Suppressor macrophage treated with lipopolysaccharide for 4 hours (primary cell): ENCODE measurements around the gene CBX5.
A peak's percentile ranks its signal among the peaks of the same experiment; 100 is the strongest.
"Not testable (repeated sequence)": the region's sequence is repeated elsewhere in the genome, so short reads cannot be mapped to it uniquely, and the experiment has no call there.

Experiments used
- DNase-seq: peaks from one replicate; pipeline ENCODE4 v3.0.0-alpha.2; 2020

Gene CBX5

DNA sequence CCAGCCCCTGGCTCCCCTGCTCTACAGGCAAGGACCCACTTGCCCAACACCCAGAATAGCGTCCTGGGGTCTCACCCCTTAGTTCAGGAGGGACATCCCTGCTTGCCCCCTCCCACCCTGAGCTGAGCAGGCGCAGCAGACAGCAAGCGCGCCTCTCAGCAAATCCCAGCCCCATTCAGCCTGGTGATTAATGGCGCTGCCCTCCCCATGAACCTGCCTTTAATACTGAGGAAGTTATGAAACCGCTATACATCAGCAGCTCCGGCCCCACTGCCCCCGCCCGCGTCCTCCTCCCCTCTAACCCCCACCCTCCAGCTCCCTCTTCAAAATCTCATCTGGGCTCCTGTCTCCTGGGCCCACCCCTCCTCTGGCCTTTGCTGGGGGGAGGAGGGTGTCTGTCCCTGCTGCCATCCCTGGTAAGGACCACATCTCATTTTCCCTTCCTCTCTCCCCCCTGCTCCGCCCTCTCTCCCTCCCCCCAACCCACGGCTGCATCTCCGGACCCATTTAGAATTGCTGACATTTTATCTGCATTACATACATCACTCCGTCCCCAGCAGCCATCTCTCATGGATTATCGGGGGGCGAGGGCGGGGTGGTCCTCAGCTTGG lies 84.1 kb downstream of the CBX5 start:
- peak; percentile 69 for DNase-seq

DNA sequence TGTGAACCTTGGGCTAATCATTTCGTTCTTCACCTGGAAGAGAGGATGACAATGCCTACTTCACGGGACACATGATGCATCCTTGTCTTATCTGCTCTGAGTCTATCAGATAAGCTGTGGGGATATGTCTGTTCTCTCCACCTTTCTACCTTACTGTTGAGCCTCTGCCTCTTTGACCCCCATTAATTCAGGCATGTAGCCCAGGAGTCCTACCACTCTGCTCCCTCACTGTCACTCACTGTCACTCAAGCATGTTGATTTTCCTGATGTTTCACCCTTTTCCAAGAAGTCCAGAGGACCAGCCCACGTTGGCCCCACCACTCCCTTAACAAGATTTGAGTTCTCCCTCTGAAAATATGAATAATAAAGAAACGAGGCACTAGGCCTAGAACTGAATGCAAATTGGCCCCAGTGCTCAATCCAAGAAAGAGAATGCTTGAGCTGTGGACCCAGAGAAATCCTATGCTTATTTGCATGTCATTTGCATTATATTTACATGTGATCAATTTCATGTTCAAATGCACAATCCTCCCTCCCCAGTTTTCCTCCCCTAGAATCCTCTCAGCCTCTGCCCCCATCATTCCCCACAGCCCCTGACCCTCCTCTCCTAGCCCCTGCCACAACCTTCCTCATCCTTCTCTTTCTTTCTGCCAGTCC lies 84.7 kb downstream of the CBX5 start:
- no peak for DNase-seq

DNA sequence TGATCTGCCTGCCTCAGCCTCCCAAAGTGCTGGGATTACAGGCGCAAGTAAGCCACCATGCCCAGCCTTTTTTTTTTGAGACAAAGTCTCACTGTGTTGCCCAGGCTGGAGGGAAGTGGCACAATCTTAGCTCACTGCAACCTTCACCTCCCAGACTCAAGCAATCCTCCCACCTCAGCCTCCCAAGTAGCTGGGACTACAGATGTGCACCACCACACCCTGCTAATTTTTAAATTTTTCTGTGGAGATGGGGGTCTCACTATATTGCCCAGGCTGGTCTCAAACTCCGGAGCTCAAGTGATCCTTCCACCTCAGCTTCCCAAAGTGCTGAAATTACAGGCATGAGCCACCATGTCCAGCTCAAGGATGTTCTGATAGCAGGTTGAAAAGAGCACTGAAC lies 85.3 kb downstream of the CBX5 start:
- not testable (repeated sequence) for DNase-seq

DNA sequence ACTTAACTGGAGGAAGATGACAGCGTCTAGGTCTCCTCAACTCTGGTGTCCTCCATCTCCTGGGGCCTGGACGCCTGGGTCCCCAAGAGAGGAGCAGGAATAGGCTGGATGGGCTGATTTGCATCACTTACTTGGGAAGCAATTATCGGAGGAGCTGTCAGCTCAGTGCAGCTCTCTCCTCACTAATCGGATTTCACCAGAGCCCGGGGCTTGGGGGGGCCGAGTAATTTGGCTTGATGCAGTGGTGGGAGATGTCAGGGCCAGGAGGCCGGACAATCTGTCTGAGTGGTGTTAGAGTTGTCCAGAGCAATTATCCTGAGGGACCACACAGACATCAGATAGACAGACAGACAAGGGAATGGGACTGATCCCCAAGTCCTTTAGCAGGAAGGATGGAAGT lies 86.5 kb downstream of the CBX5 start:
- DNase-seq = no peak

DNA sequence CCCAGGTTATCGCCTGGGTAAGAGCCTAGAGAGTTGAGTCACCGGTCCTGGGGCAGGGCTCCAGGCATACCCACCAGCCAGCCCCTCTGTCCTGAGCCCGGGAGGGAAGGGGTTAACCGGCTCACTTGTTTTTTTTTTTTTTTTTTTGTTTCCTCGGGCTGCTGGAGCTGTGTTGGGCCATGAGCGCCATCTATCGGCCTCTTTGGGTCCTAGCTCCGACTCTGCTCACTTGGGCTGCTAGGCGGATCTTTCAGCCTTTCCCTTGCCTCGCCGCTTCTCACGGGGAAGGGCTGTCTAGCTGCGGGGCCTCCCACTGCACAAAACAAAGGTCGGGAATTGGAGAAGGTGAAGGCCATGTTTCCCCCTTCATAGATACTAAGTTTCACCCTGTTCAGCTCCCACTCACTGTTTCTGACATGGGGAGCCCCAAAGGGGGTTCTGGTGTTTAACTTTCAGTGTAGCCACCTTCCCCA lies 88.3 kb downstream of the CBX5 start:
- peak; percentile 87 for DNase-seq

DNA sequence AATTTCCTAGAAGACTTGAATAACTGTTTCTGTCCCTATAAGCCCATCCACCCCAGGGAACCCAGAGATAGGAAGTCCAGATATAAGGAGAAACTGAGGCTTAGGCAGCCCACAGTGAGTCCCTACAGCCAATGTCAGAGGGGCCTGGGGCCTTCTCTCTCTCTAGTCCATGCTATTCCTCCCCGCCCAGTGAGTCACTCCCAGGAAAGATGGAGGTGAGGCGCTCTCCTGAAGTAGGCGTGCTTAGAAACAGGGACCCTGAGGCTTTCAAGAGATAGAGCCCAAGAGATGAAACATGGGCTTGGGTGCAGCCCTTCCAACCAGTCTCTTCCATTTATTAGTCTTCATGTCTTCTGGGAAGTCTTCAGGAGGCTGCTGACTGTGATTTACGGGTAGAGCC lies 88.8 kb downstream of the CBX5 start:
- no peak for DNase-seq

DNA sequence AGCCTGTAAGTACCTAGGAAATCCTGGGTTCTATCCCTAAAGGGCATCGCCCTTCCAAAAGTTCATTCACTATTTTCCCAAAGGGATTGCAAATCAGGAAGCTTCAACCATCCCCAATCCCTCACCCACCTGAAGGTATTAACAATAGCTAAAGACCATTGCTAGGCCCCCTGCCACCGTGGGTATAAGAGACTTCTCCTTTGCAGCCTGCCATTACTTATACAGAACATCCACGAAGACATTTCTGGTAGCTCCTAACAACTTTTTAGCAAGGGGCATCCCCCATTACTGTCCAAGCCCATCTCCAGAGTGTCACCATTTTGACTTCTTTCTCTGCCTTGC lies 90.8 kb downstream of the CBX5 start:
- DNase-seq = no peak

DNA sequence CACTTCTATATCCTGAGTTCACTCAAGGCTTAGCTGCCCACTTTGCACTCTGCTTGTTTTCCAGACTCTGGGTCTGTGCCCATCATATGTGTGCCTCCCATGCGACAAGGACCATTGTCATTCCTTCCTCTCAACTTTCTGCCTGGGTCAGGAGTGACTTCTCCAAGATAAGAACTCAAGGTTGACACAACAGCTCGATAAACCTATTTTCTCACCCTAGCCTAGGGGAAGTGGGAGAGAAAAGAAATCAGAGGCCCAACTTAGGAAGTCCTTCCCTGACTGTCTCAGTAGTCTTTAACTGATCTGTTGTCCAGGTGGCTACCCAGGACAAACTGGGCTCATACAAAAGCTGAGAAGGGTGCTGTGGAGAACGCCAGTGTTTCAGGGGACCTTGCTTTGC lies 92.8 kb downstream of the CBX5 start:
- DNase-seq = no peak

DNA sequence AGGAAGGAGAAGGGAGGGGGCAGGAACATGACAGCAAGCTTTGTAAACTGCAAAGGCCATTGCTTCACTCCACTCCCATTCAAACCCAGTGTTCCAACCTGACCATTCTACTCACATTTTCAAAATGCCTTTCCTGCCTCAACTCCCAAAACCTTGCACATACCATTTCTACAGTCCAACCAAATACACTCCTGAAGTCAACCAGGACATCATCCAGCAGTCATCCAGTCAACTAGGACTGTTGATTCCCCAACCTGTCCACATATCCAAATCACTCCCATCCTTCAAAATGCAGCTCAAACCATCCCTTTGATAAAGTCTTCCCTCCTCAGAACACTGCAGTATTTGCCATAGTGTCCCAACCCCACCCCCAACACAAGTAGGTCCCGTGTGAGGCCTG lies 94.0 kb downstream of the CBX5 start:
- no peak for DNase-seq

DNA sequence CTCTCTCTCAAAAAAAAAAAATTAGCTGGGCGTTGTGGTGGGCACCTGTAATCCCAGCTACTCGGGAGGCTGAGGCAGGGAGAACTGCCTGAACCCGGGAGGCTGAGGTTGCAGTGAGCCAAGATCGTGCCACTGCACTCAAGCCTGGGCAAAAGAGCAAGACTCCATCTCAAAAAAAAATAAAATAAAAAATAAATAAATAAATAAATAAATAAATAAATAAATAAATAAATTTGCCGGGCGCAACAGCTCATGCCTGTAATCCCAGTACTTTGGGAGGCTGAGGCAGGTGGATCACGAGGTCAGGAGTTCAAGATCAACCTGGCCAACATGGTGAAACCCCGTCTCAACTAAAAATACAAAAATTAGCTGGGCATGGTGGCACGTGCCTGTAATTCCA lies 94.6 kb downstream of the CBX5 start:
- not testable (repeated sequence) for DNase-seq

DNA sequence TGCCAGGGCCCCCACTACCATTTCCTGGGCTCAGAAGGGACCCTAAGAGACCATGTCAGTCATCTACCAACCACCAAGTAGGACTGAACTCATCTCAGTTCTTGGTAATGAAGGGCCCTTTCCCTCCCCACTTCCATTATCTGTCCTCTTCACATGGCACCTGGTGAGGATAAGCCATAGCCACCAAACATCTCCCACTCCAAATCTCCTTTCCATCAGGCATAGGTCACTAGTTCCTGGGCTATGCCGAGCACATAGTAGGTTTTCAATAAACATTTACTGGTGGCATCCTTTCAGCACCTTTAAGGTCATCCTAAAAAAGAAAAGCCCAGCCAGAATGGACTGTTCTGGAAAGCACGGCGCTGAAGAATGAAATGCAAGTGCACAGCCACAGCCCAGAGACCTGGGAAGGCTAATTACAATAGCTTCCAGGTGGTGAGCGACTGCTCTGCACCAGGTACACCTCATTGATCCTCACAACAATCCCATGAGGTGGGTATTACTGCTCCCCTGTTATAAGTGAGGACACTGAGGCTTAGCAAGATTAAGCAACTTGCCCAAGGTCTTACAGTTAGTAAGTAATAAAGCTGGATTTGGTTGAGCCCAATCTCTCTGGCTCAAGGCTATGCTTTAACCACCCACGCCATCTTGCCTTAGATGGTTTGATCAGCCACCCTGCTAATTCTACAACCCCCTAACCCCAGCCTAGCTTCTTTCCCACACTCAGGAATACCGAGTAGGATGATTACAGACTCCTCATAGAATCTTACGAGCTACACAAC lies 95.7 kb downstream of the CBX5 start:
- DNase-seq = no peak

DNA sequence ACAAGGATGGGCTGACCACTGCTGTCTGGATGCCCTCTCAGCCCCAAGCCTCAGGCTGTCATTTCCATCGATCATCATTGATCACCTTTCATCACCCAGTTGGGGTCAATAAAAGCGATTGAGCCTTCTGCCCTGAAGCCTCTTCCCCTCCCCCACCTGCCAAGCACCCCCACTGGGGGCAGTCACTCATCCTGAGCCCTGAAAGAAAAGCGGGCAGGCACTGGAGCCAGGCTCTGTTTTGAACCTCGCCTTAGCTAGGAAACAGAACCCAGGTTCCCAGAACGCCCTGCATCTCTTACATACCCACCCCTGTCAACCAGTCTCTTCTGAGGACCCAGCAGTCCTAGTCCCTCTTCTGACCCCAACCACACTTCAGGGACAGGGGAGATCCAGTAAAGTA lies 96.9 kb downstream of the CBX5 start:
- no peak for DNase-seq

DNA sequence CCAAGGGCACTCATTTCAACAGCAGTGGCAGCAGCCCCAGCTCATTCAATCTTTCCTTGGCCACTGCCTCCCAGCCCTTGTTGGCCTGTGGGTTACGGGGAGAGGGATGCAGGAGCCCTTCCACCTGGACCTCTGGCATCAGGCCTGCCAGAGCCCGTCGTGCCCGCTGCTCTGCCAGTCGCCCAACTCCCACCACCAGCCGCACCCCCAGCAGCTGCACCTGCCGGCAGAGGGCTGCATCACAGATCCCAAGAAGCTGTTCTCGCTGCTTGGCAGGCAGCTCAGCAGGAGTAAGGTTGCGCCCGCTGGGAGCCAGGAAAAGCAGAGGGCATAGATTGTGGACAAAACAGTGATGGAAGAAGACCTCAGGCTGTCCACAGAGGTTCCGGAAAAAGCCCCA lies 97.8 kb downstream of the CBX5 start:
- no peak for DNase-seq
